Stimulated activated CD8-positive, alpha-beta memory T cell treated with anti-CD3 and anti-CD28 coated beads, Interleukin-2, amount 100 ng/mL, for 48 hours (primary cell): ENCODE results near the gene MAPKAP1.

ENCODE experiments used
- DNase-seq, 2 donors: peaks; one replicate each; pipeline ENCODE4 v3.0.0-alpha.2; 2020; ENCODE audit warnings: low read depth in 2 of 2

The MAPKAP1 gene

GRCh38 chr9:125387861-125388524 lies 319.0 kb downstream of the MAPKAP1 start:
- no peak for DNase-seq
